ENCODE results near the gene UBTD2.
A peak's percentile ranks its signal among the peaks of the same experiment; 100 is the strongest.

Gene UBTD2

DNA sequence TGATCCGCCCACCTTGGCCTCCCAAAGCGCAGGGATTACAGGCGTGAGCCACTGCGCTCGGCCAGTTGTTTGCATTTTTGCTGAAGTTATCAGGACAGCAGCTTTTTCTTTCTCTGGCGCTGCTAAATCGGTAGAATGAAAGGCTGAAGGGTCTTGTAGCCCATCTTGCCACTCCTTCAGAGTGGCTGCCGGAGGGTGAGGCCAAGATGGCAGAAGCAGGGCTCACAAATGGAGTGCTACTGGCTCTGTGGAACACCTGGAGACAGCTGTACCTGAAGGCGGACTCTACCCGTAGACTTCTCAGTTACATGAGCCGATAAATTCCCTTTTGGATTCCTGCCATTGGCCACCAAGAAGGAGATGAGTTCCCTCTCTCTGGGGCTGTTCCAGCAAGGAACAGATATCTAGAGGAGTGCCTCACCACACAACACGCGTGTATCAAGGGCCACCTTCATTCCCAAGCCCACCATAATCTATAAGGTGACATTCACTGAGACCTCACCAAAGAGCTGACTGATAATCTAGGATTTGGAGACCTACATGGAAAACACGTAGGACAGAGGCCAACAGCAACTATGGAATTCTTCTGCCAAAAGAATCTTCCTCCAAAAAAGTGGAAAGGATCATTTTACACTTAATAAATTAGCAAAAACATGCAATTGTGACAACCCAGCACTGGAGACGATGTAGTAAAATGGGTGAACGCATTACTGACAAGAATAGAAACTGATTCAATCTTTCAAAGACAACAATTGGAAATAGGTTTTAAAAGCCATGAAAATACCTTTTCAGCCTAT, 117.3 kb downstream of the UBTD2 start:
- no peak for DNase-seq

- DNase-seq = no peak
These were observed 118.1 kb downstream of the UBTD2 start for GRCh38 chr5:172165465-172165864.

GRCh38 chr5:172164769-172165212, 118.8 kb downstream of the UBTD2 start:
- DNase-seq = no peak

DNA sequence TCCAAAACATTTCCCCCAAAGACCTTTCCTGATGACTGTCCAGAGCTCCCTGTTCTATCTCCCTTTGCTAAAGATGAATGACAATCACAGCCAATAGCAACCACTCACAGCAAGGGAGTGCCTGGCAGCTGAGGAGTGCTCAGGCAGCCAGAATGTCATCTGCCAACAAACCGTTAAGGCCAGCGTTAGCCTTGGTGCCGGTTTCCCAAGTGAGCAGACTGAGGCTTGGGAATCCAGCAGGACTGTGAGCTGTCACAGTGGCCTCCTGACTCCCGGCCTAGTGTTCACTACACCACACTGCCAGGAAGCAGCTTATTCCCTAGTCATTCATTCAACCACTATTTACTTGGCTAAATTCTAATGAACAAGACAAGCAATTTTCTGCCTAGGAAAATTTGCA, 120.2 kb downstream of the UBTD2 start:
- peak; percentile 21 for DNase-seq

GRCh38 chr5:172162987-172163343, 120.6 kb downstream of the UBTD2 start:
- no peak for DNase-seq

DNA sequence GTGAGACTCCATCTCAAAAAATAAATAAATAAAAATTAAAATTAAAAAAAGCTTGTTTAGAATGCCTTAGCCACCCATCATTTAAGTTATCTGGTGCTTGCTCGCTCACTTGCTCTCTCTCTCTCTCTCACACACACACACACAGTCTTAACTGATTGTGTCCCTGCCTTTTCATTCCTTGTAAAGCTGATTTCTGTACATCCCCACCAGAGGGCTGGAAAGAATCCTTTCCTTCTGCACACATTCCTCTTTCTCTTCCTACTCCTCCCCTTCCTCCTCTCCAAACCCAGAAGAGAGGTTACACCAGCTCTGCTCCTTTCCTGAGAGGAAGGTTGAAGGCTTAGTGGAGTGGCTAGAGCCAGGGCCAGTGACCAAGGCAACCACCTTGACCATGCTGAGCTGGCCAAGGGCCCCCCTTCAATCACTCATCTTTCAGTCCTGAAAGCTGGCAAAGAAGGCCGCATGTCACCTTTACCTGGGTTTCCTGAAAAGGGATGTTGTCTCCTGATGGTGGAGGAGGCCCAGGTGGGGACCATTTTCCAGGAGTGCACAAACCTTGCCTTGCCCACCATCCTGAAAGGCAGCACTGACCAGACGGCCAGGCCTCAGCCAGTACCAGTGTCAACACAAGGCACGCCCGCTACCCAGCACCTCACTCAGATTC, 121.1 kb downstream of the UBTD2 start:
- DNase-seq = peak; percentile 41

DNA sequence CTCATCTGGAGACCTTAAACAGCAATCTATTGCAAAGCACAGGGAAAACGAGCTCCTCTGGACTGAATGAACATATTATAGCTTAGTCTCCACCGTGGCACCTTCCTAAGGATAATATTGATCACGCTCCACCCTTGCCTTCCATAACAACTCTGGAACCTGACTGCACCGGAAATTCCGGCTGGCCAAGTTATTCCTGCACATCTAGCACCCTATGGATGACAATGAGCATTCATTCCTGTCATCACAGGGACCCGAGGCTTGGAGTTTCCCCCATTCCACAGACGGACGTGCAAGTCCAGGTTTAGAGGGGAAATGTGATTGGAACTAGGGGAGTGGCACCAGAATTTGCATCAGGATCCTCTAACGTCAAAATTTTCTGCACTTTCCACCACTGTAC, 123.1 kb downstream of the UBTD2 start:
- DNase-seq = no peak

All from fibroblast of skin of right biceps (primary cell).